ENCODE results near the gene CCDC40.
"Not testable (repeated sequence)": the region's sequence is repeated elsewhere in the genome, so short reads cannot be mapped to it uniquely, and the experiment has no call there.

Gene CCDC40

GRCh38 chr17:79994228-79994569, 42.2 kb upstream of the CCDC40 start:
- not testable (repeated sequence) for ATAC-seq, H3K36me3 Mint-ChIP-seq, H3K9me3 Mint-ChIP-seq, H3K4me3 Mint-ChIP-seq
- Mint-ChIP-seq H3K27ac (peak overlapping the region; percentile 4), H3K27me3 (peaks cover 11% of the 10 kb centered on the region), H3K4me1 (peaks cover 44% of the 10 kb centered on the region)

- Mint-ChIP-seq H3K27me3 (peaks cover 11% of the 10 kb centered on the region), H3K4me3 (no peak overlapping the region), H3K4me1 (peaks cover 44% of the 10 kb centered on the region), H3K36me3 (no peaks in the 10 kb centered on the region), H3K27ac (no peak overlapping the region), H3K9me3 (no peaks in the 10 kb centered on the region)
- ATAC-seq = no peak
Observed at GRCh38 chr17:79994602-79995001, 41.8 kb upstream of the CCDC40 start.

GRCh38 chr17:79995696-79996095, 40.7 kb upstream of the CCDC40 start:
- Mint-ChIP-seq H3K36me3 (no peaks in the 10 kb centered on the region), H3K27ac (no peak overlapping the region), H3K27me3 (peaks cover 6% of the 10 kb centered on the region), H3K4me1 (peaks cover 44% of the 10 kb centered on the region), H3K9me3 (no peaks in the 10 kb centered on the region), H3K4me3 (no peak overlapping the region)
- no peak for ATAC-seq

DNA sequence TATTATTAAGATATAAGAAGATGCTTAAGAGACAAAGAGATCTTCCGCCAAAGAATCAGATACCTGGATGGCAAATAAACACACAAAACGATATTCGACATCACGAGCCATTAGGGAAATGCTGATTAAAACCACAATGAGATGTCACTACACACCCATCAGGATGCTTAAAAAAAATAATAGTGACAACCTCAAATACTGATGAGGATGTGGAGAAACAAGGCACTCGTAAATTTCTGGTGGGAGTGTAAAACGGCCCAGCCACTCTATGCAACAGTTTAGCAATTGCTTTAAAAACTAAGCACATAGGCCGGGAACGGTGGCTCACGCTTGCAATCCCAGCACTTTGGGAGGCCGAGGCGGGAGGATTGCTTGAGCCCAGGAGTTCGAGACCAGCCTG, 40.2 kb upstream of the CCDC40 start:
- Mint-ChIP-seq H3K4me1 (peaks cover 40% of the 10 kb centered on the region), H3K9me3 (no peaks in the 10 kb centered on the region), H3K4me3 (no peak overlapping the region), H3K27ac (peak overlapping the region; percentile 71), H3K36me3 (no peaks in the 10 kb centered on the region), H3K27me3 (peaks cover under 1% of the 10 kb centered on the region)
- ATAC-seq = no peak

DNA sequence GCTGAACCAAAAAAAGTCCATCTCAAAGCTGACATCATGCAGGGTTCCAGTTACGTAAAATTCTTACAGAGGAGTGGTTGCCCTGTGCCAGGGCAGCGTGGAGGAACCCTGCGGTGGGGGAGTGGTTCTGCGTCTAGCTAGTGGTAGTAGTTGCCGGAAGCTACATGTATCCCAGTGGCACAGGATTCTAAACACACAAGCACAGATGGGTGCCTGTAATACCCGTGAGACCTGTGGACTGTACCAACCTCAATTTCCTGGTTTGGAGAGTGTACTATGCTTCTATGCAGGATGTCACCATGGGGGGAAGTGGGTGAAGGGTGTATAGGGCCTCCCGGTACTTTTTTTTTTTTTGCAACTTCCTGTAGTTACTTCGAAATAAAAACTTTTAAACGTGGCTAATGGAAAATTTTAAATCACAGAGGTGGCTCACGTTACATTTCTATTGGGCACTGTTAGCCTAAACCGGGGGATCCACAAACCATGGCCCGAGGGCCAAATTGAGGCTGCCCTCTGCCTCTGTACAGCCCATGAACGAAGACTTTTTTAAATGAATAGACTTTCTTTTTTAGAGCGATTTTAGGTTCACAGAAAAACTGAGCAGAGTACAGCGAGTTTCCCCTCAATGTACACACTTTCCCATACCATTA, 39.3 kb upstream of the CCDC40 start:
- H3K4me3 Mint-ChIP-seq = no peak overlapping the region
- peak overlapping the region; percentile 71 for H3K27ac Mint-ChIP-seq
- H3K9me3 Mint-ChIP-seq = no peaks in the 10 kb centered on the region
- ATAC-seq = peak; percentile 98
- H3K4me1 Mint-ChIP-seq = peaks cover 37% of the 10 kb centered on the region
- H3K36me3 Mint-ChIP-seq = no peaks in the 10 kb centered on the region
- no peaks in the 10 kb centered on the region for H3K27me3 Mint-ChIP-seq

GRCh38 chr17:80000136-80000535, 36.3 kb upstream of the CCDC40 start:
- no peaks in the 10 kb centered on the region for H3K27me3 Mint-ChIP-seq
- H3K9me3 Mint-ChIP-seq = no peaks in the 10 kb centered on the region
- peaks cover 16% of the 10 kb centered on the region for H3K4me1 Mint-ChIP-seq
- no peak for ATAC-seq
- H3K36me3 Mint-ChIP-seq = no peaks in the 10 kb centered on the region
- H3K27ac Mint-ChIP-seq = no peak overlapping the region
- H3K4me3 Mint-ChIP-seq = no peak overlapping the region

DNA sequence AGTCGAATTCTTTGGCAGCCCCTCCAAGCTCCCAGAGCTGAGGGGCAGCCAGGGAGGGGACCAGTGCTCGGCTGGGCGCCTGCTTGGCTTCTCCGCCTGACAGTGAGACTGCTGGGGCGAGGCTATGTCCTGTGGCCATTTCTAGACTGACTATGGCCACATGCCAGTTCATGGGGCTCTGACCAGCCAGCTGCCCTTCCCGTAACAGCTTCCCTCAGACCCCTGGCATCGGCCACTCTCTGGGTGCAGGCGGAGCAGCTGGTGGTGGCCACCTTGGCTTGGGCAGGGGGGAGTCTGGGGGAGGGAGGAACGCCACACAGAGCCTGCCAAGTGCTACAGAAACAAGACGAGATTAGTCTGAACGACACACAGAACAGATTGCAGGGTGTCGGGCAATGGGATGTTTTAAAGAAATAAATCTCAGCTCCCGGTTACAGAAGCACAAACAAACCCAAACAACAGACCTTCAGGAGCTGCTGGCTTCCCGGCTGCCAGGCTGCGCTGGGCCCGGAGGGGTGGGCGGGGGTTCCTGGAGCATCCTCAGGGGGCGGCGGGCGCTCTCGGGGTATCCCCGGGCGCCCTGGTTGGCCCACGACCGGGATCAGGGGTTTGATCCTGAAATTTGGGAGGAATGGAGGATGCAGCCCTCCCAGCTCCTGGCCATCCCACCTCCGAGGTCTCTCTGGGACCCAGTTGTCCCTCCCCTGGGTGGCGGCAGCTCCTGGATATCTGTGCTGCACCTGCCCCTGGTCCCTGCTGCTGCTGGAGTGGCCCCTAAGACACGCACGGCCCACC, 35.3 kb upstream of the CCDC40 start:
- ATAC-seq = no peak
- Mint-ChIP-seq H3K27me3 (no peaks in the 10 kb centered on the region), H3K27ac (no peak overlapping the region), H3K4me3 (no peak overlapping the region), H3K4me1 (peaks cover 21% of the 10 kb centered on the region), H3K9me3 (no peaks in the 10 kb centered on the region), H3K36me3 (no peaks in the 10 kb centered on the region)

DNA sequence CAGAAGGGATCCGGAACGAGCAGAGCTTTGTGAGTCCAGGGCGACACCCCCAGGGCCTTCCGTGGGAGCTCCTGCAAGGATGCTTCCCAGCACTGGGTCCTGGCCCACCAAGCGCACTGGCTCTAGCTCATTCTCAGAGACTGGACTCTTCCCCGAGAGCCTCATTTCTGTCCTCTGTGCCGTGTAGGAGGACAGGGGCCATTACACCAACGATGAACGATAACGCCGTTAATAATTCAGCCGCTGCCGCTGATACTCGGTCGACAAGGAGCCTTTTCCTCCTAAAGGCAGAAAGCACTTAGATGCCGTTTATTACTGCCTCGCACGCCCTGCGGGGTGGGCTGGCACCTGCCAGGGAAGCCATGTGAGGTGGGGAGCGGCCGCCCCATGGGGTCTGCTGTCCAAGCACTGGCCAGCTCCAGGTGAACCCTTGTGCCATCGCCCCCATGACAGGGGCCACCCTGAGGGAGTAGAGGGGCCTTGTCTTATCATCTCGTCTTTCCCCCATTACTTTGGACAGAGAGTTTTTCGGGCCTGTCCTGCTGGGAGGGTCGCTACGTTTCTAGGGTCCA, 34.3 kb upstream of the CCDC40 start:
- no peaks in the 10 kb centered on the region for H3K9me3 Mint-ChIP-seq
- H3K27ac Mint-ChIP-seq = no peak overlapping the region
- peaks cover 18% of the 10 kb centered on the region for H3K4me1 Mint-ChIP-seq
- no peaks in the 10 kb centered on the region for H3K27me3 Mint-ChIP-seq
- no peak overlapping the region for H3K4me3 Mint-ChIP-seq
- ATAC-seq = no peak
- H3K36me3 Mint-ChIP-seq = no peaks in the 10 kb centered on the region

DNA sequence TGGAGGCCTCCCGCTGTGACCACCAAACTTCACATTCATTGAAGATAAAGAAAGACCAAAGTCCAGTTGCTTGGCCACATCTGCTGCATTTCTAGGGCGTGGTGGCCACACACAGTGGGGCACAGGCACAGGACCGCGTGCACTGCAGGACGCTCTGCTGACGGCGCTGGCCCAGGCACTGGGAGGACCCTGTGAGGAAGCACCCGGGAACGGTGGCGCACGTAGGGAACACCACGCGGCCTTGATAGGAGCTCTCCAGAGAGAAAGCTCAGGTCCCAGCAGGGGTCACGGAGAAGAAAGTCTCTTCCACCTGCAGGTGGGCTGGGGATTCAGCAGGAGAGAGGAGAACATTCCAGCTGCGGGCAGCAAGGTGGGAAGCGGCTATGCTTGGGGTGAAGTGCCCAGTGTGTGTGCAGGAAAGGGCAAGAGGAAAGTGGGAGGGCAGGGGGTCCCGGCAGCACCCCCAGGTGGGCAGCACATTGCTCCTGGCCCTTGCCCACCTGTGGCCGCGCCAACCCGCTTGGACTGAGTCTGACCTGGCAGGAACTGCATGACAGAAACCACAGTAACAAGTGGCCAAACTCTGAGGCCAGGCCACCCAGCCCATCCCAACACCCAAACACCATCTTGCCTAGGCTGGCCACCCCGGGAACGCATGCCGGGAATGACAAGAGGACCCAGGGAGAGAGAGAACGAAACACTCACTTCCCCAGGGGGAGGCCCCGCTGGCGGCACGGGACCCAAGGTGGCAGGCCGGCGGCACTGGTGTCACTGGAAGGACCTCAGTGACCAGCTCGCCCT, 33.6 kb upstream of the CCDC40 start:
- Mint-ChIP-seq H3K36me3 (no peaks in the 10 kb centered on the region), H3K4me1 (peaks cover 10% of the 10 kb centered on the region), H3K27me3 (no peaks in the 10 kb centered on the region), H3K27ac (no peak overlapping the region), H3K9me3 (no peaks in the 10 kb centered on the region), H3K4me3 (no peak overlapping the region)
- ATAC-seq = no peak

DNA sequence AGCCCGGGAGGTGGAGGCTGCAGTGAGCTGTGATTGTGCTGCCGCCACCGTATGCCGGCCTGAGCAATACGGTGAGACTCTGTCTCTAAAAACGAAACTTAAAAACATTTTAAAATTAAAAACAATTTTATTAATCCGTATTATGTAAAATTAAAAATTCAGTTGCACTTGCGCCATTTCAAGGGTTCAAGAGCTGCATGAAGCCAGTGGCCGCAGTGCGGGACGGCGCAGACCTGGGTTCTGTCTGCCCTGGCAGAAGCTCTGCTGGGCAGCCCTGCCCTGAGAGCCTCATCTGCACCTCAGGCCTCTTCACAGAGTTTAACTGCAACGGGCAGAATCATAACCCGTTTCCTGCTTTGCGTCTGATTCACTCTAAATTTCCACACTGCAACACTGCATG, 32.5 kb upstream of the CCDC40 start:
- peaks cover 15% of the 10 kb centered on the region for H3K4me1 Mint-ChIP-seq
- H3K27me3 Mint-ChIP-seq = no peaks in the 10 kb centered on the region
- no peaks in the 10 kb centered on the region for H3K9me3 Mint-ChIP-seq
- no peaks in the 10 kb centered on the region for H3K36me3 Mint-ChIP-seq
- no peak overlapping the region for H3K27ac Mint-ChIP-seq
- ATAC-seq = no peak
- no peak overlapping the region for H3K4me3 Mint-ChIP-seq

- peak; percentile 44 for ATAC-seq
- H3K4me1 Mint-ChIP-seq = peaks cover 15% of the 10 kb centered on the region
- no peak overlapping the region for H3K27ac Mint-ChIP-seq
- H3K9me3 Mint-ChIP-seq = no peaks in the 10 kb centered on the region
- no peak overlapping the region for H3K4me3 Mint-ChIP-seq
- H3K27me3 Mint-ChIP-seq = no peaks in the 10 kb centered on the region
- no peaks in the 10 kb centered on the region for H3K36me3 Mint-ChIP-seq
Observed at GRCh38 chr17:80005360-80006338, 30.8 kb upstream of the CCDC40 start.

DNA sequence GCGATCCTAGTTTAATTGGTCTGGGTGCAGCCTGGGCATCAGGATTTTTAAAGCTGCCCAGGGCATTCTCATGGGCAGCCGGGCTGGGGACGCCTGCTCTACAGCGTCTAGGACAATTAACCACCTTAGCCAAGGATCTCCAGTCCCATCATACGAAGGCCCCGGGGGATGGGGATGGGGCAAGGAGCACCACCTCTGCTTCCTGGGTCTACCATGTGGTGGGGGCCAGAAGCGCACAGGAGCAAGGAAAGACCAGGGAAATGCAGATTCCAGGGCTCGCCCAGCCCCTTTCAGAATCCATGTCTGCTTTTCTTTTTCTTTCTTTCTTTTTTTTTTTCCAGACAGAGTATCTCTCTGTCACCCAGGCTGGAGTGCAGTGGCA, 30.1 kb upstream of the CCDC40 start:
- ATAC-seq = no peak
- no peak overlapping the region for H3K27ac Mint-ChIP-seq
- H3K27me3 Mint-ChIP-seq = no peaks in the 10 kb centered on the region
- H3K4me3 Mint-ChIP-seq = no peak overlapping the region
- H3K36me3 Mint-ChIP-seq = no peaks in the 10 kb centered on the region
- no peaks in the 10 kb centered on the region for H3K9me3 Mint-ChIP-seq
- H3K4me1 Mint-ChIP-seq = peaks cover 15% of the 10 kb centered on the region

DNA sequence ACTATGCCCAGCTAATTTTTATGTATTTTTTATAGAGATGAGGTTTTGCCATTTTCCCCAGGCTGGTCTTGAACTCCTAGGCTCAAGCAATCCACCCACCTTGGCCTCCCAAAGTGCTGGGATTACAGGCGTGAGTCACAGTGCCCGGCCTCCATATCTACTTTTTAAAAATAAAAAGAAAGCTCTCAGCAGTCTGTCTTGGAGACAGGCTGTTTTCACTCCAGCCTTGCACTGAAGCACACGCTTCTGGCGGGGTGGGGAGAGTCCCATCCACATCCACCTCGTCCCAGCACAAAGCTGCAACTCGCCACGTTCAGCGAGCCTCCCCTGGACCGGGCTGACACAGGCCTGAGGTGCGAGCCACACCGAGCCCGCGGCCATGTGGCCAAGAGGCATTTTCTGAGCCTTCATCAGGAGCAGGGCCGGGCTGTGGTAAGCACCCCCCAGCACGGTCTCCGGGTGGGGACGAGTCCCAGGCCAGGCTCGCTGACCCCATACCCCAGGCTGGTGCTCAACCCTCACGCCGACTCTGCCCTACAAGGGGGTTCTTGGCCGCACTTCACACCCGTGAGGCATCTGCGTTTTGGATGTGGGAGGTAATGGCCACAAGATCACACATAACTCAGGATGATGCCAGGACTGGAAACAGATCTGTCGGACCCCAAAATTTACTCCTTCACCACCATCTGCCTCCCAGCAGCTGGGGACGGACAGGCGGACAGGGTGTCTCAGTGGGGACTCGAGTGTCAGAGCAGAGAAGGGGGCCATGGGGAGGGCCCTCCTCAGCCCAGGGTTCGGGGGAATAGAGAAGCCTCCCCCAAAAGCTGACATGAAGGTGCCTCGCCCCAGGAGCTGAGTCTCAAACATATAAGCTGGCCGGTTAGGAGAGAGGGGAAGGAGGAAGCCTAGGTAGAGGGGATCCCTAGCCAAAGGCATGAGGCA, 29.4 kb upstream of the CCDC40 start:
- Mint-ChIP-seq H3K36me3 (no peaks in the 10 kb centered on the region), H3K4me3 (no peak overlapping the region), H3K9me3 (no peaks in the 10 kb centered on the region), H3K4me1 (peaks cover 15% of the 10 kb centered on the region), H3K27ac (no peak overlapping the region), H3K27me3 (no peaks in the 10 kb centered on the region)
- no peak for ATAC-seq

- H3K9me3 Mint-ChIP-seq = no peaks in the 10 kb centered on the region
- no peak overlapping the region for H3K27ac Mint-ChIP-seq
- no peaks in the 10 kb centered on the region for H3K27me3 Mint-ChIP-seq
- no peaks in the 10 kb centered on the region for H3K36me3 Mint-ChIP-seq
- peaks cover 15% of the 10 kb centered on the region for H3K4me1 Mint-ChIP-seq
- H3K4me3 Mint-ChIP-seq = no peak overlapping the region
- ATAC-seq = no peak
Observed at GRCh38 chr17:80007939-80008338, 28.5 kb upstream of the CCDC40 start.
